Ectodermal cell (in vitro differentiated cells): Measurements from ENCODE around the gene ABLIM3.

Experiments used
- H3K27ac ChIP-seq: 2 replicates; pipeline ENCODE4 v1.7.0; 2013; ENCODE audit warnings: mild to moderate bottlenecking, low read depth, low read length; ENCODE audit not compliant: insufficient read depth, poor library complexity, severe bottlenecking
- H3K27me3 ChIP-seq: 2 replicates; pipeline ENCODE4 v1.7.0; 2013; ENCODE audit warnings: mild to moderate bottlenecking, low read length; ENCODE audit not compliant: insufficient read depth, control insufficient read depth, poor library complexity, severe bottlenecking
- H3K36me3 ChIP-seq: one replicate; pipeline ENCODE4 v1.7.0; 2013; ENCODE audit warnings: low read length; ENCODE audit not compliant: control insufficient read depth, insufficient read depth
- H3K4me1 ChIP-seq: one replicate; pipeline ENCODE4 v1.7.0; 2013; ENCODE audit warnings: low read length; ENCODE audit not compliant: control insufficient read depth, insufficient read depth
- H3K4me3 ChIP-seq: 2 replicates; pipeline ENCODE4 v1.7.0; 2013; ENCODE audit warnings: low read depth, low read length, control low read depth; ENCODE audit not compliant: insufficient read depth
- H3K9me3 ChIP-seq: 2 replicates; pipeline ENCODE4 v1.7.0; 2013; ENCODE audit warnings: mild to moderate bottlenecking, low read length, moderate library complexity; ENCODE audit not compliant: control insufficient read depth
- WGBS, 2 experiments: methylation state at CpG; one replicate each; pipeline ENCODE4 v1.1.7; 2013; ENCODE audit warnings: missing lambda C conversion rate in 2 of 2; 5-methylcytosine and 5-hydroxymethylcytosine counted together

Gene ABLIM3

GRCh38 chr5:149206524-149207141 is 65.3 kb downstream of the ABLIM3 start:
- Histone ChIP-seq H3K9me3 (no peaks in the 10 kb centered on the region), H3K27ac (no peak overlapping the region), H3K27me3 (no peaks in the 10 kb centered on the region), H3K4me1 (no peaks in the 10 kb centered on the region), H3K4me3 (no peak overlapping the region), H3K36me3 (no peaks in the 10 kb centered on the region)
- WGBS, 2 experiments = 82 to 87% methylated on average over 10 of the region's 10 CpGs

GRCh38 chr5:149207831-149208230 is 66.5 kb downstream of the ABLIM3 start:
- Histone ChIP-seq H3K4me1 (no peaks in the 10 kb centered on the region), H3K36me3 (no peaks in the 10 kb centered on the region), H3K9me3 (no peaks in the 10 kb centered on the region), H3K27ac (no peak overlapping the region), H3K27me3 (no peaks in the 10 kb centered on the region), H3K4me3 (no peak overlapping the region)
- WGBS, 2 experiments = 88 to 90% methylated on average over 2 of the region's 2 CpGs

- no peak overlapping the region for H3K4me3 ChIP-seq
- H3K36me3 ChIP-seq = no peaks in the 10 kb centered on the region
- no peaks in the 10 kb centered on the region for H3K27me3 ChIP-seq
- WGBS, 2 experiments = 96 to 100% methylated on average over 4 of the region's 4 CpGs
- no peaks in the 10 kb centered on the region for H3K9me3 ChIP-seq
- no peak overlapping the region for H3K27ac ChIP-seq
- H3K4me1 ChIP-seq = no peaks in the 10 kb centered on the region
These were observed 68.9 kb downstream of the ABLIM3 start for GRCh38 chr5:149210225-149210624.

- no peak overlapping the region for H3K27ac ChIP-seq
- no peaks in the 10 kb centered on the region for H3K4me1 ChIP-seq
- no peak overlapping the region for H3K4me3 ChIP-seq
- H3K9me3 ChIP-seq = no peaks in the 10 kb centered on the region
- no peaks in the 10 kb centered on the region for H3K27me3 ChIP-seq
- 78 to 86% methylated on average over 3 of the region's 4 CpGs for WGBS, 2 experiments
- H3K36me3 ChIP-seq = no peaks in the 10 kb centered on the region
These were observed 69.7 kb downstream of the ABLIM3 start for GRCh38 chr5:149210968-149211490.

GRCh38 chr5:149211566-149211965 is 70.3 kb downstream of the ABLIM3 start:
- no peaks in the 10 kb centered on the region for H3K27me3 ChIP-seq
- H3K27ac ChIP-seq = no peak overlapping the region
- no peaks in the 10 kb centered on the region for H3K9me3 ChIP-seq
- no peaks in the 10 kb centered on the region for H3K36me3 ChIP-seq
- no peak overlapping the region for H3K4me3 ChIP-seq
- no peaks in the 10 kb centered on the region for H3K4me1 ChIP-seq

- Histone ChIP-seq H3K27me3 (no peaks in the 10 kb centered on the region), H3K4me1 (no peaks in the 10 kb centered on the region), H3K4me3 (no peak overlapping the region), H3K9me3 (no peaks in the 10 kb centered on the region), H3K36me3 (no peaks in the 10 kb centered on the region), H3K27ac (no peak overlapping the region)
- WGBS, 2 experiments = 93 to 95% methylated on average over 7 of the region's 7 CpGs
These were observed 71.1 kb downstream of the ABLIM3 start for GRCh38 chr5:149212198-149212951.

- H3K4me3 ChIP-seq = no peak overlapping the region
These were observed 72.1 kb downstream of the ABLIM3 start for GRCh38 chr5:149213264-149213880.

GRCh38 chr5:149215478-149216090 is 74.3 kb downstream of the ABLIM3 start:
- no peak overlapping the region for H3K27ac ChIP-seq
- 79 to 84% methylated on average over 5 of the region's 5 CpGs for WGBS, 2 experiments
- no peak overlapping the region for H3K4me3 ChIP-seq
- no peaks in the 10 kb centered on the region for H3K4me1 ChIP-seq
- no peaks in the 10 kb centered on the region for H3K9me3 ChIP-seq
- no peaks in the 10 kb centered on the region for H3K36me3 ChIP-seq
- H3K27me3 ChIP-seq = no peaks in the 10 kb centered on the region

More at GRCh38 chr5:149213264-149213880, 72.1 kb downstream of the ABLIM3 start:
- Histone ChIP-seq H3K27ac (no peak overlapping the region), H3K27me3 (no peaks in the 10 kb centered on the region), H3K9me3 (no peaks in the 10 kb centered on the region), H3K36me3 (no peaks in the 10 kb centered on the region), H3K4me1 (no peaks in the 10 kb centered on the region)
- WGBS, 2 experiments = 92 to 93% methylated on average over 13 of the region's 13 CpGs

- no peak overlapping the region for H3K27ac ChIP-seq
- no peaks in the 10 kb centered on the region for H3K4me1 ChIP-seq
- H3K27me3 ChIP-seq = no peaks in the 10 kb centered on the region
- H3K4me3 ChIP-seq = no peak overlapping the region
- H3K9me3 ChIP-seq = no peaks in the 10 kb centered on the region
- H3K36me3 ChIP-seq = no peaks in the 10 kb centered on the region
- 95 to 98% methylated on average over 2 of the region's 2 CpGs for WGBS, 2 experiments
These were observed 75.2 kb downstream of the ABLIM3 start for GRCh38 chr5:149216496-149216895.
